ENCODE data around the gene TOR1AIP1. TPM values are rescaled to one million over a fixed set of nuclear protein-coding genes. Genes with fewer than 3 reads are reported as not detected.

Gene TOR1AIP1
- total and polyA plus RNA-seq, 2 of the 4 experiments (the other 2 are of a cell fraction), result 20.7 to 64.5 TPM

DNA sequence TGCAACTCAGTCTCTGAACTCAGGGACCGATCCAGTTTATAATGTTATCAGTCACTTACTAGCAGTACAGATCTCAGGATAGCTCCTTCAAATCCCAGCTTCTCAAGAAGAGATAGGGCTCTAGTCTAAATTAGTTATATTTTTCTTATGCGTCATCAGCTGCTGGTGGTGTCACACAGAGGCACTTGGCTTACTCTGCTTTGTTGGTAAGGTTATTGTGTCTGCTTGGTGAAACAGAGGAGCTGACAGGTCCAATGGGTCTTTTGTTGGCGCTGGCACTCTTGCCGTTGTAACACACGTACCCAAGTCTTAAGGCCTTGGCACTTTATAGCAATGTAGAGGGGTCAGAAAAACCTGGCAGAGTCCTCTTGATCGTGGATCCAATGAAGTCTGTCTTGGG is 16.7 kb upstream of the TOR1AIP1 start:
- Histone ChIP-seq H3K9me1 (ENCODE audit: insufficient read depth, low read length) (peaks cover 4% of the 10 kb centered on the region; the same call in 1 of the 2 replicates), H2BK20ac (ENCODE audit: low read depth, low read length) (no peak overlapping the region), H3K4me3 (ENCODE audit: insufficient read depth, low read depth, low read length) (no peak overlapping the region), H3K18ac (ENCODE audit: low read depth, low read length) (no peak overlapping the region), H3K9ac (ENCODE audit: low read depth, low read length) (no peak overlapping the region), H2AFZ (replicated peaks; ENCODE audit: low read length, poor library complexity) (no peak overlapping the region), H3K27ac (ENCODE audit: insufficient read depth, low read length) (no peak overlapping the region), H4K20me1 (ENCODE audit: insufficient read depth, low read length) (peaks cover 34% of the 10 kb centered on the region), H3K4me2 (ENCODE audit: low read depth, low read length) (no peak overlapping the region), H3K14ac (replicated peaks; ENCODE audit: low read depth, low read length) (no peak overlapping the region), H2BK5ac (ENCODE audit: low read depth, low read length, poor library complexity, severe bottlenecking) (no peak overlapping the region), H3K36me3 (ENCODE audit: control insufficient read depth, insufficient read depth, low read length) (peaks cover 36% of the 10 kb centered on the region), H3K4ac (ENCODE audit: low read depth, low read length) (no peak overlapping the region), H3K23ac (ENCODE audit: low read depth, low read length) (no peak overlapping the region), H3K56ac (ENCODE audit: extremely low read depth, insufficient read depth, low read length) (no peak overlapping the region), H2AK5ac (ENCODE audit: low read depth, low read length) (no peak overlapping the region), H3K79me1 (ENCODE audit: low read depth in 1 of 2, low read length in 2 of 2) (peaks cover 33 to 54% of the 10 kb centered on the region in 2 experiments), H2BK120ac (ENCODE audit: low read depth, low read length) (no peak overlapping the region), H3K9me3 (ENCODE audit: control insufficient read depth, insufficient read depth, low read length) (no peaks in the 10 kb centered on the region), H3K27me3 (ENCODE audit: control insufficient read depth, insufficient read depth, low read length) (no peaks in the 10 kb centered on the region), H3K4me1 (ENCODE audit: control insufficient read depth, insufficient read depth, low read length) (no peaks in the 10 kb centered on the region; the same call in 1 of the 2 replicates), H2AK9ac (replicated peaks; ENCODE audit: low read depth, low read length, poor library complexity) (no peak overlapping the region), H4K5ac (ENCODE audit: low read depth, low read length) (no peak overlapping the region), H4K91ac (ENCODE audit: insufficient read depth, low read depth, low read length) (no peak overlapping the region), H2BK15ac (ENCODE audit: low read depth, low read length) (no peak overlapping the region), H4K8ac (ENCODE audit: low read depth in 2 of 2, low read length in 2 of 2) (no peak overlapping the region)
- TF ChIP-seq SMC3 (IDR thresholded peaks at IDR 0.05; ENCODE audit: low read depth, low read length) (no peak), RFX5 (IDR thresholded peaks at IDR 0.05; ENCODE audit: low read depth, low read length) (no peak), MXI1 (IDR thresholded peaks at IDR 0.05; ENCODE audit: borderline replicate concordance, low read depth, low read length) (no peak), CTCF (conservative IDR thresholded peaks at IDR 0.05; ENCODE audit: low read depth, low read length) (no peak), MAZ (IDR thresholded peaks at IDR 0.05; ENCODE audit: borderline replicate concordance, low read depth, low read length) (no peak)
- TF ChIP-seq, protein P1, sequence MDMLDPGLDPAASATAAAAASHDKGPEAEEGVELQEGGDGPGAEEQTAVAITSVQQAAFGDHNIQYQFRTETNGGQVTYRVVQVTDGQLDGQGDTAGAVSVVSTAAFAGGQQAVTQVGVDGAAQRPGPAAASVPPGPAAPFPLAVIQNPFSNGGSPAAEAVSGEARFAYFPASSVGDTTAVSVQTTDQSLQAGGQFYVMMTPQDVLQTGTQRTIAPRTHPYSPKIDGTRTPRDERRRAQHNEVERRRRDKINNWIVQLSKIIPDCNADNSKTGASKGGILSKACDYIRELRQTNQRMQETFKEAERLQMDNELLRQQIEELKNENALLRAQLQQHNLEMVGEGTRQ (IDR thresholded peaks at IDR 0.05; ENCODE audit: low read depth, low read length), result no peak
- ATAC-seq (ENCODE audit: low read depth) (no peak), DNase-seq (no peak)
- no TSS peak for BruUV-seq (replicated peaks)
- dilution Hi-C loops (cut with HindIII; ENCODE audit: low sequenced_read_pairs, unreplicated experiment), result no loop called here
- intact Hi-C loops (cut with micrococcal nuclease), result loop anchor here (5.0 kb wide), 1 partner anchor 297 kb away; no protein-coding TSS in a partner anchor
- WGBS, 2 experiments (ENCODE audit: extremely low coverage in 2 of 2, insufficient read length in 1 of 2), result 100% methylated on average over 3 of the region's 6 CpGs; no CpG with 5 or more reads in 1 of the 2 experiments
- CTCF ChIA-PET, result no interaction called here
- POLR2A ChIA-PET (ENCODE audit: unreplicated experiment), result no interaction called here
- in situ Hi-C loops (cut with MboI; ENCODE audit: low sequenced_read_pairs), result loop anchor here (25.0 kb wide), 1 partner anchor 547 kb away; no protein-coding TSS in a partner anchor

Measured in IMR-90 (cell line).